ENCODE measurements around the gene SETBP1.
A peak's percentile ranks its signal among the peaks of the same experiment; 100 is the strongest.

The SETBP1 gene

DNA sequence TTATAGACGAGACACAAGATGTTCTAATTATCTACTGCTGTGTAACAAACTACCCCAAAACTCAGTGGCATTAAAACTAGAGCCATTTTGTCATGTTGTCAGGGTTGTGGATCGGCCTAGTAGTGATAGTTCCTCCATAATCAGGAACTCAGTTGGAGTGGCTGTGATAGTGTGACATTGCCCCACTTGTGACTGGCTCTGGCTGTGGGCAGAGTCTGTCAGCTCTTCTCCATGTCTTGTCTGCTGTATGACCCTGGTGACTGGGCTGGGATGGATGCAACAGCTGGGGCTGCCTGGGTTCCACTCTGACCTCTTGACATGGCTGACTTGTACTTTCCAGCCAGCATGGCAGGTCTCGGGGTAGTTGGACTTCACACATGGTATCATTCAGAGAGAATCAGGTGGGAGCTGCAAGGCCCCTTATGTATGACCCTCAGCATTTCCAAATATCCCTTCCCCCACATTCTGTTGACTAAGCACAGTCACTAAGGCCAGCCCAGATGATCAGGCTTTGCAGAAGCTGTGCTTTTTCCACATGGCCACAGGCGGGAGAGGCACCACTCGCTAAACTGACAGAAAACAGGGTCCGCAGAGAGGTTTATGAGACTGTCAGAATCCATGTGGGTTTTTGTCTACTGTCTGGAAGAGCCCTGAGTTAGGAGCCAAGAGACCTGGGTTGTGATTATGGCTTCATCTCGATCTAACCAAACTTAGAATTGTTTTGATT, 50.3 kb downstream of the SETBP1 start:
- H3K27ac ChIP-seq, result no peak overlapping the region

DNA sequence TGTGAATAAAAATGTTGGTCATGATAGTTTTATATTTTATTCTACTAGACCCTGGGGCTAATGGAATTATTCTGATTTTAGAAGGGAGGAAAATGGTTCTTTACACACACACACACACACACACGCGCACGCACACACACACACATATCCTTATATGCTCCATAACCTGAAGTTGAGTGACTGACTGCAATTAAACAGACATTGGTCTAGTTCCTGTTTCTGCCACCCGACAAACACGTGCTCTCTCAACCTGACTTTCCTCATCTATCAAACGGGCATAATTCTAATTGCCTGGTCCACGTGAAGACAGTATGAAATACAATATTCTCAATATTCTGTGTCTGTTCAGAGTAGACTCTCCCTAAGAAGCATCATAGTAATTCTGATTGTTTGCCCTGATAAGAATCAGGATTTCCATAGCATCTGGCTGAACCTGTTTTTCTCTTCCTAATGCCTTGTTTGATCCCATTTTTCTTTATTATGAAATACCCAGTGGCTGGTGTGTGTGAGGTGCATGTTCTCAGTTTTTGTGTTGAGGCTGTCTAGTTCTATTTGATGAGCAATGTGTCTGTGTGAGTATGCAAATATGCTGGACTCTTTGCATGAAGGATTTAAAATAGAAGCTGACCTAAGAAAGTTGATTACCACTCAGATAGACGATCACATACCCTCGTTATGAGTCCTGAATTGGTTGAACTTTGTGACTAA, 51.0 kb downstream of the SETBP1 start:
- H3K27ac ChIP-seq, result peak overlapping the region; percentile 11
- TF ChIP-seq, protein P1, sequence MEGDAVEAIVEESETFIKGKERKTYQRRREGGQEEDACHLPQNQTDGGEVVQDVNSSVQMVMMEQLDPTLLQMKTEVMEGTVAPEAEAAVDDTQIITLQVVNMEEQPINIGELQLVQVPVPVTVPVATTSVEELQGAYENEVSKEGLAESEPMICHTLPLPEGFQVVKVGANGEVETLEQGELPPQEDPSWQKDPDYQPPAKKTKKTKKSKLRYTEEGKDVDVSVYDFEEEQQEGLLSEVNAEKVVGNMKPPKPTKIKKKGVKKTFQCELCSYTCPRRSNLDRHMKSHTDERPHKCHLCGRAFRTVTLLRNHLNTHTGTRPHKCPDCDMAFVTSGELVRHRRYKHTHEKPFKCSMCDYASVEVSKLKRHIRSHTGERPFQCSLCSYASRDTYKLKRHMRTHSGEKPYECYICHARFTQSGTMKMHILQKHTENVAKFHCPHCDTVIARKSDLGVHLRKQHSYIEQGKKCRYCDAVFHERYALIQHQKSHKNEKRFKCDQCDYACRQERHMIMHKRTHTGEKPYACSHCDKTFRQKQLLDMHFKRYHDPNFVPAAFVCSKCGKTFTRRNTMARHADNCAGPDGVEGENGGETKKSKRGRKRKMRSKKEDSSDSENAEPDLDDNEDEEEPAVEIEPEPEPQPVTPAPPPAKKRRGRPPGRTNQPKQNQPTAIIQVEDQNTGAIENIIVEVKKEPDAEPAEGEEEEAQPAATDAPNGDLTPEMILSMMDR (IDR thresholded peaks at IDR 0.05; ENCODE audit: low read depth, low read length, missing control alignments), result no peak
- no peaks in the 10 kb centered on the region for H3K27me3 ChIP-seq (replicated peaks)
- in situ Hi-C loops (cut with HindIII; ENCODE audit: low pct_ligation_motif_present, low sequenced_read_pairs), result no loop called here
- no peaks in the 10 kb centered on the region for H3K36me3 ChIP-seq (replicated peaks)
- H3K4me3 ChIP-seq (ENCODE audit: low read depth, low read length), result no peak overlapping the region
- DNase-seq, result peak; percentile 39

More for the DNA sequence above, 50.3 kb downstream of the SETBP1 start:
- Histone ChIP-seq H3K27me3 (replicated peaks) (no peaks in the 10 kb centered on the region), H3K4me3 (ENCODE audit: low read depth, low read length) (no peak overlapping the region), H3K36me3 (replicated peaks) (no peaks in the 10 kb centered on the region)
- no peak for DNase-seq
- in situ Hi-C loops (cut with HindIII; ENCODE audit: low pct_ligation_motif_present, low sequenced_read_pairs), result no loop called here
- TF ChIP-seq, protein P1 (IDR thresholded peaks at IDR 0.05; ENCODE audit: low read depth, low read length, missing control alignments), result no peak

DNA sequence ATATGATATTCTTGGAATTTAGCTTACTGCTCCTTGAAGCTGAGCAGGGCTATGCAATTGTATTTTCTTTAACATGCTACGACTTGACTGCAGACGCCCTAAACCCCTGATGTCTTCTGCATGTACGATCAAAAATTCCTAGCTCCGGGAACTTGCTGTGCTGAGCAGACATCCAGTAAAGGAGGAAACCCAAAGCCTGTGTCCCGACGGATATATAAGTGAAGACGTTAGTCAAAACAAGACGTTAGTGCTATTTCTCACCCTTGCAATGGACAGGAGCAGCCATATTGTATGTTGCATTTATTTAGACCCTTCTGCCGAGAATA, 51.5 kb downstream of the SETBP1 start:
- TF ChIP-seq, protein P1 (IDR thresholded peaks at IDR 0.05; ENCODE audit: low read depth, low read length, missing control alignments), result no peak
- H3K27me3 ChIP-seq (replicated peaks), result no peaks in the 10 kb centered on the region
- peak overlapping the region; percentile 11 for H3K27ac ChIP-seq
- DNase-seq, result no peak
- no peaks in the 10 kb centered on the region for H3K36me3 ChIP-seq (replicated peaks)
- H3K4me3 ChIP-seq (ENCODE audit: low read depth, low read length), result no peak overlapping the region
- in situ Hi-C loops (cut with HindIII; ENCODE audit: low pct_ligation_motif_present, low sequenced_read_pairs), result no loop called here

DNA sequence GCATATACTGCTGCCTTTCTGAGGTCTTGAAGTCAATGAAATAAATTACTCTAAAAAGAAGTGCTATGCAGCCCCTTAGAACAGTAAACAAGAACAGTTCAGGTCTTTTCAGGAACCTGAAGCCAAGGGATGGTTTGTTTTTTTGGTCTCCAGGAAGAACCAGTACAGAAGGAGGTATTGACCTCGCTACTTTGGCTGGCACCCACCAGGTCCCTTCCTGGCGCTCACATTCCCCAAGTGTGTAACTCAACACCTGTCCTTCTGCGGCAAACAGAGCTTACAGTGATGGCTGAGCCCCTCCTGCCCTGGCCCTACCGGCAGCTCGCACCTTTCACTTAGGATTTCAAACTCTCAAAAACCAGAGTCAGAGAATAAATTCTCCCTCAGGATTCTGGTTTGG, 51.9 kb downstream of the SETBP1 start:
- peak overlapping the region; percentile 11 for H3K27ac ChIP-seq
- in situ Hi-C loops (cut with HindIII; ENCODE audit: low pct_ligation_motif_present, low sequenced_read_pairs), result no loop called here
- TF ChIP-seq, protein P1 (IDR thresholded peaks at IDR 0.05; ENCODE audit: low read depth, low read length, missing control alignments), result no peak
- no peaks in the 10 kb centered on the region for H3K36me3 ChIP-seq (replicated peaks)
- H3K27me3 ChIP-seq (replicated peaks), result no peaks in the 10 kb centered on the region
- no peak for DNase-seq
- no peak overlapping the region for H3K4me3 ChIP-seq (ENCODE audit: low read depth, low read length)

DNA sequence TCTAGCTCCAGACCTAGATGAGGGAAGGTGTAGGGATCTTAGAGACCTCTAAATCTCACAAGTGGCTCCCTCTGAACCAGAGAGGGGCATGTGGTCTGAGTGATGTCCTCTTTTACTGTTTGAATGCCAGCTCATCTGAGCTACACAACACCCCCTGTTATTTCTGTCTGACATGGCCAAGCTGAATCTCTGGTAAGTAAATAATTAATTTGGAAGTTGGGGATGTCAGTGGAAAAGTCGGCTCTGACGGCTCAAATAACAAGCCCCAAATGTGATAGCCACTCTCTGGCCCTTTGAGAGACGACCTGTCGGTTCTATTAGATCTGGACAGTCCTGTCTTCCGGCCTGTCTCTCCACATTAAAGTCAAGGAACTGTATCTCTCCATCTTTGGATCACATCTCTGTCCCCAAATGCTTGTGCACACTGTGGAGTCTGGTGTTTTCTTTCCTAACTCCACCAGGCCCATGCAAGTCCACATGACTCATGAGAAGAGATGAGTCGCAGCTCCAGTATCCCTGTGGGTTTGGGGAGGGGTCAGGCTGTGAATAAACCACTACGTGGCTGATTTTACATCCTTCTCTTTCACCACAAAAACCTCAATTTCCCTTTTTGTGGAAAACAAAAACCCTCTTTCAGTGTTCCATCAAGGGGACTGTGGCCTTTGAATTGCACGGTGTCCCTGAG, 52.5 kb downstream of the SETBP1 start:
- peak; percentile 90 for DNase-seq
- Histone ChIP-seq H3K27me3 (replicated peaks) (no peaks in the 10 kb centered on the region), H3K4me3 (ENCODE audit: low read depth, low read length) (no peak overlapping the region), H3K36me3 (replicated peaks) (no peaks in the 10 kb centered on the region), H3K27ac (peak overlapping the region; percentile 49)
- in situ Hi-C loops (cut with HindIII; ENCODE audit: low pct_ligation_motif_present, low sequenced_read_pairs), result no loop called here
- TF ChIP-seq, protein P1 (IDR thresholded peaks at IDR 0.05; ENCODE audit: low read depth, low read length, missing control alignments), result no peak
